Measurements from ENCODE around the gene GALNTL6.

- TF ChIP-seq FOXK2 (IDR thresholded peaks at IDR 0.05) (no peak), SUZ12 (IDR thresholded peaks at IDR 0.05) (no peak), FOXA1 (IDR thresholded peaks at IDR 0.05) (no peak), BHLHE40 (IDR thresholded peaks at IDR 0.05; ENCODE audit: borderline replicate concordance) (no peak), NFRKB (IDR thresholded peaks at IDR 0.05) (no peak), L3MBTL2 (conservative IDR thresholded peaks at IDR 0.05) (no peak), HDGF (IDR thresholded peaks at IDR 0.05; ENCODE audit: borderline replicate concordance) (no peak)
Measured at GRCh38 chr4:173014113-173014558, 1200.9 kb downstream of the GALNTL6 start.
